ENCODE measurements around the gene OR10H2.
"Not testable (repeated sequence)": the region's sequence is repeated elsewhere in the genome, so short reads cannot be mapped to it uniquely, and the experiment has no call there.

The OR10H2 gene

DNA sequence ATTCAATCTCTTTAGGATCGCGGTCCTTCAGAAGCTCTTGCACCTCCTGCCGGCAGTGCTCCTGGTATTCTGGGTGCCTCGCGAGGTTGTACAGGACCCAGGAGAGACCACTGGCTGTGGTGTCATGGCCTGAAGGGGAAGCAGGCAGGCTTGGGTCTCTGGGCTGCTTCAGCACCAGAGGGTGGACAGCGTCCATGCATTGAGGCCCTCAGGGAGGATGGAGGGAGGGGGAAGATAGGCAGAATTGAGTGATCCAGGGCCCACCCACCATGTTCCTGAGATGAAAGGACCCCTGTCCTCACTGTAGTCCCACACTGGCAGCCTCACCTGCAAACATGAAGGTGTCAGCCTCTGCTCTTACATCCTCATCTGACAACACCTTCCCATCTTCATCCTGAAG lies 41.8 kb downstream of the OR10H2 start:
- no peak for DNase-seq (ENCODE audit: low spot score)

DNA sequence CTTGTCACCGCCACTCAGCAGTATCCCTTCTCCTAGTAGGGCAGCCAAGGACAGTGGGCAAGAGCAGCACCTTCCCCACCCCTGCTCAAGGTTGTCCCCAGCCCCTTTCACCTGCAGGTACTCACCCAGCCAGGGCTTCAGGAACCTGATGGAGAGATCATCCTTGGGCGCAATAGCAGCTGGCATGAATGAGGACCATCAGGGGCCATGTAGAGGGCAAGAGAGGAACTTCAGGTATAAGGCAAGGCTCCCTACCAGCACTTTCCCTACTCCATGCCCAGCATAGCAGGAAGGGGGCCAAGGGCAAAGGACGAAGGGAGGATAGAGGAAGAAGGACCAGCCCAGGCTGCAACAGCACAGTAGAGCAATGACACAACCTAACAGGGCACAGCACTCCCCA lies 46.3 kb downstream of the OR10H2 start:
- DNase-seq (ENCODE audit: low spot score) = not testable (repeated sequence)

DNA sequence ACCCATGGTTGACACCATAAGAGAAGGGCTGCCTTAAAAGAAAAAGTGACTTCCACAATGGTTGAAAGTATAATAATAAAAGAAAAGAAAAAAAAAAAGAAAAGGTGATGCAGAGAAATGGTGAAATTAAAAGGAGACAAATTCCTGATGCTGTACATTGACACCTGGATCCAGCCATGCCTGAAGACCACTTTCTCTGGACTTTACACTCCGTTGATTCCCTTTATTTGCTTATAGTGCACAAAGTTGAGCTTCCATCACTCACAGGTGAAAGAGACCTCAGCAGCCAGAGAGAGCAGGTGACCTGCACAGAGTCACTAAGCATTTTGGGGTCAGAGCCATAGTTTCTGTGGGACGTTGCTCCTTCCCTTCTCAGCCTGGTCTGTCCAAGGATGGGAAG lies 47.4 kb downstream of the OR10H2 start:
- DNase-seq (ENCODE audit: low spot score) = no peak

DNA sequence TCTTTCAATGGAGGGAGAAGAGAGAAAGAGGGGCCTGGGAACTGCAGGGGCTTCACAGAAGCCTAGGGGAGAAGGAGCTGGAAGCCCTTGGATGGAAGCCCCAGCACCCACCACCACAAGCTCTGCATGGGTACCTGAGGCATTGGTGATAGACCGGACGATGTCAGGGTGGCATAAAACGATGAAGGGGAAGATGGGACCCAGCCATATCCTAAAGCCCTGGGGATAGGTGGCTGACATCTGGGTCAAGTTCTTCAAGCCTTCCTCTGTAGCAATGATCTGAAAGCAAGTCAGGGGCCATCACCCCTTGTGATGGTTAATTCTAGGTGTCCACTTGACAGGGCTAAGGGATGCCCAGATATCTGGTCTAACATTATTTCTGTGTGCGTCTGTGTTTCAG lies 48.4 kb downstream of the OR10H2 start:
- no peak for DNase-seq (ENCODE audit: low spot score)

DNA sequence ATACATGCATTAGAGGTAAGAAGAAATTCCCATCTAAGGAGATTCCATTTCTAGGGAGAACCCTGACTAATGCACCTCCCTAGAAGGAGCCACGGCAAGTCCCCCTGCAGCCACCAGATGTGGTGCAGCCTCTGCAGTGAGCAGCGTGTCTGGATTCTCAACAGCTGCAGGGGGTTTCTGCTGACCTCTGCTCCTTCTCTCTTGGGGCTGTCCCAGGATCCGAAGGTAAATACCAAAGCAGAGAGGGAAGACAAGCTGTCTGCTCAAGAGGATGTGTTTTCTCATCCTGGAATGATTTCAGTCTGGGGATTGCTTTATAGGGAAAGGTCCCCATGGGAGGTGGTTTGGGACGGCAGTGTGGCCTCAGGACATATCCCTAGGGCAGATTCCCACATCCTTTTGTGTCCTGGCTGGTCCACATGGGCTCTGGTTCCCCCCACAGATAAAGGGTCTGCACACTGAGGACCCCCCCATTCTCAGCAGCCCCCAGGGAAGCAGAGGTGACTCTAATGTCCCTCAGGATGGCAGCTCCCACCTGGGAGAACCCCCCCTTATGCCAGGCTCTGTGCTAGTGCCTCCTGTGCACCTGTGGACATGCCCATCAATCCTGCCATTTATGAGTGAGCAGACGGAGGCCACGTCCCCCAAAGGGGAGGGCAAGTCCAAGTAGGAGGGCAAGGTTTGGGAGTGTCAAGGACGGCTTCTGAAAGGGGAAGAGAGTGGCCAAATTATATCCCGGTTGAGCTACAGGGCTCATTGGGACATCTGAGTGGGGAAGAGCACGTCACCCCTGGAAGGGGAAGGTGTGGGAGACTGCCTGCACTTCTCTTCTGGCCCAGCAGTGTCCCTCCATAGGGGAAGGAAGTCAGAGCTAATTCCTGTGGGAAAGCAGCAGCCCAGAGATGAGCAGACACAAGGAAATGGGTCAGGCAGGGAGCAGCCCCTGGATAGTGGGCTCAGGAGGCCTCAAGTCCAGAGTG lies 49.5 kb downstream of the OR10H2 start:
- DNase-seq (ENCODE audit: low spot score) = no peak
